Measurements from ENCODE around the gene OR10Z1. TPM values are rescaled to one million over a fixed set of nuclear protein-coding genes. Genes with fewer than 3 reads are reported as not detected.

OR10Z1 gene
- total RNA-seq, 4 donors from 2014 or later = not detected

GRCh38 chr1:158572226-158572625 is 32.8 kb upstream of the OR10Z1 start:
- WGBS, 2 donors = 75% methylated on average over 1 of the region's 1 CpG
- TF ChIP-seq POLR2A (IDR thresholded peaks at IDR 0.05) (no peak), CTCF (IDR thresholded peaks at IDR 0.05) (no peak)

GRCh38 chr1:158577561-158577960 is 27.5 kb upstream of the OR10Z1 start:
- H3K4me3 ChIP-seq = no peak overlapping the region
- intact Hi-C loops (cut with DNase I) = no loop called here
- 86 to 92% methylated on average over 3 of the region's 3 CpGs for WGBS, 2 donors
- H3K27ac ChIP-seq = no peak overlapping the region
- H3K4me1 ChIP-seq = no peaks in the 10 kb centered on the region
- TF ChIP-seq POLR2A (IDR thresholded peaks at IDR 0.05) (no peak), CTCF (IDR thresholded peaks at IDR 0.05) (no peak)
- no peaks in the 10 kb centered on the region for H3K9me3 ChIP-seq
- no peaks in the 10 kb centered on the region for H3K27me3 ChIP-seq
- DNase-seq = no peak
- H3K36me3 ChIP-seq = no peaks in the 10 kb centered on the region

More at GRCh38 chr1:158572226-158572625, 32.8 kb upstream of the OR10Z1 start:
- Histone ChIP-seq H3K4me3 (no peak overlapping the region), H3K27ac (no peak overlapping the region), H3K4me1 (no peaks in the 10 kb centered on the region), H3K9me3 (no peaks in the 10 kb centered on the region), H3K36me3 (no peaks in the 10 kb centered on the region), H3K27me3 (no peaks in the 10 kb centered on the region)
- intact Hi-C loops (cut with DNase I) = no loop called here
- no peak for DNase-seq

- H3K9me3 ChIP-seq = no peaks in the 10 kb centered on the region
- H3K36me3 ChIP-seq = no peaks in the 10 kb centered on the region
- whole genome bisulfite sequencing, 2 donors = 42 to 63% methylated on average over 1 of the region's 1 CpG
- no peak for DNase-seq
- no peak within 1 kb of the TSS for H3K4me3 ChIP-seq
- no peaks in the 10 kb centered on the region for H3K4me1 ChIP-seq
- H3K27me3 ChIP-seq = no peaks in the 10 kb centered on the region
- intact Hi-C loops (cut with DNase I) = no loop called here
- TF ChIP-seq POLR2A (IDR thresholded peaks at IDR 0.05) = no peak
- no peak for TF ChIP-seq CTCF (IDR thresholded peaks at IDR 0.05)
- no peak within 1 kb of the TSS for H3K27ac ChIP-seq
These were observed 25.3 kb upstream of the OR10Z1 start, which contains the start of gene OR10X1 for GRCh38 chr1:158579733-158580132. Gene OR10X1, minus strand, starts transcription at chr1:158579899. Its CDS starts 0 bp downstream, at chr1:158579899.

- intact Hi-C loops (cut with DNase I) = no loop called here
- no peaks in the 10 kb centered on the region for H3K27me3 ChIP-seq
- H3K27ac ChIP-seq = no peak overlapping the region
- no peaks in the 10 kb centered on the region for H3K36me3 ChIP-seq
- no peaks in the 10 kb centered on the region for H3K4me1 ChIP-seq
- no peak for TF ChIP-seq CTCF (IDR thresholded peaks at IDR 0.05)
- TF ChIP-seq POLR2A (IDR thresholded peaks at IDR 0.05) = no peak
- peaks cover 0 to 12% (median 6%) of the 10 kb centered on the region in 3 donors for H3K9me3 ChIP-seq
- DNase-seq = no peak
- H3K4me3 ChIP-seq = no peak overlapping the region
- 43 to 54% methylated on average over 4 of the region's 4 CpGs for WGBS, 2 donors
These were observed 21.1 kb upstream of the OR10Z1 start for GRCh38 chr1:158583962-158584361.

GRCh38 chr1:158586942-158587341 is 18.1 kb upstream of the OR10Z1 start:
- DNase-seq = no peak
- H3K36me3 ChIP-seq = no peaks in the 10 kb centered on the region
- no peaks in the 10 kb centered on the region for H3K27me3 ChIP-seq
- no peak overlapping the region for H3K27ac ChIP-seq
- H3K4me3 ChIP-seq = no peak overlapping the region
- peaks cover 0 to 12% (median 6%) of the 10 kb centered on the region in 3 donors for H3K9me3 ChIP-seq
- WGBS, 2 donors = 60 to 91% methylated on average over 1 of the region's 1 CpG
- no peaks in the 10 kb centered on the region for H3K4me1 ChIP-seq
- TF ChIP-seq POLR2A (IDR thresholded peaks at IDR 0.05) (no peak), CTCF (IDR thresholded peaks at IDR 0.05) (no peak)
- intact Hi-C loops (cut with DNase I) = no loop called here
